RWPE1 (cell line): ENCODE results near the gene MPV17.

Experiments used
- CTCF ChIA-PET: fragments of 350-600 bp; sonication (Branson Sonifier 250); formaldehyde crosslinking; extraction: SDS; loops from one replicate; lab custom pipeline; 2021; lab: Yijun Ruan, JAX
- POLR2A ChIA-PET: fragments of 400-600 bp; formaldehyde crosslinking; extraction: SDS; loops from one replicate; lab custom pipeline; 2020; ENCODE audit warnings: antibody characterized with exemption; ENCODE audit not compliant: low non-redundant PET; lab: Yijun Ruan, JAX
- DNase-seq: peaks from one replicate; pipeline ENCODE4 v3.0.0; 2012; ENCODE audit warnings: low spot score
- H3K27ac ChIP-seq: fragments of 450-650 bp; 2 replicates; pipeline ENCODE4 v1.5.1; 2017
- CTCF ChIP-seq: fragments of 450-650 bp; conservative IDR thresholded peaks from 2 replicates; pipeline ENCODE4 v1.5.1; 2017; ENCODE audit warnings: low read depth, mild to moderate bottlenecking

MPV17 gene

GRCh38 chr2:27307287-27307544, 15.7 kb downstream of the MPV17 start:
- ChIA-PET POLR2A (no interaction called here), CTCF (no interaction called here)
- no peak for TF ChIP-seq CTCF
- DNase-seq: no peak
- H3K27ac ChIP-seq: no peak overlapping the region

GRCh38 chr2:27306573-27307286, 16.2 kb downstream of the MPV17 start:
- TF ChIP-seq CTCF: no peak
- DNase-seq: no peak
- H3K27ac ChIP-seq: no peak overlapping the region
- ChIA-PET CTCF (interaction anchor here (0.5 kb wide), 2 partner anchors 76 to 174 kb away, joined by 3 read pairs; no protein-coding TSS in a partner anchor), POLR2A (no interaction called here)

- DNase-seq: no peak
- POLR2A ChIA-PET: no interaction called here
- H3K27ac ChIP-seq: no peak overlapping the region
- CTCF ChIA-PET: interaction anchor here (0.5 kb wide), 2 partner anchors 76 to 173 kb away, joined by 3 read pairs; no protein-coding TSS in a partner anchor
- no peak for TF ChIP-seq CTCF
These were observed 16.8 kb downstream of the MPV17 start for GRCh38 chr2:27306136-27306535.

GRCh38 chr2:27305516-27305915, 17.4 kb downstream of the MPV17 start:
- no peak for TF ChIP-seq CTCF
- no peak overlapping the region for H3K27ac ChIP-seq
- no peak for DNase-seq
- ChIA-PET CTCF (interaction anchor here (1.0 kb wide), 1 partner anchor 42 kb away, joined by 4 read pairs; no protein-coding TSS in a partner anchor), POLR2A (no interaction called here)

GRCh38 chr2:27304488-27305240, 18.2 kb downstream of the MPV17 start:
- POLR2A ChIA-PET: no interaction called here

More at GRCh38 chr2:27304488-27305240, 18.2 kb downstream of the MPV17 start:
- TF ChIP-seq CTCF: no peak
- no peak overlapping the region for H3K27ac ChIP-seq
- DNase-seq: no peak
- CTCF ChIA-PET: interaction anchor here (0.7 to 1.0 kb wide), 2 partner anchors 41 to 254 kb away, joined by 4 read pairs; no protein-coding TSS in a partner anchor
